Neural cell (in vitro differentiated cells): Measurements from ENCODE around the gene RBMS3. TPM values are rescaled to one million over a fixed set of nuclear protein-coding genes. Genes with fewer than 3 reads are reported as not detected.

Source experiments
- H2AFZ ChIP-seq: fragments of 200-600, 300-800 bp; sonication (generic), shearing (Covaris generic); 2 replicates; pipeline ENCODE4 v1.6.0; 2014; ENCODE audit warnings: low read depth, mild to moderate bottlenecking, antibody characterized with exemption, low read length, moderate library complexity
- H3F3A ChIP-seq: fragments of 200-600 bp; shearing (Covaris generic); 2 replicates; pipeline ENCODE4 v1.6.1; 2016; ENCODE audit warnings: mild to moderate bottlenecking, moderate library complexity, mixed read lengths, antibody characterized with exemption, low read length; ENCODE audit not compliant: insufficient read depth, poor library complexity, severe bottlenecking
- H3K27ac ChIP-seq: fragments of 200-600, 300-800 bp; sonication (generic), shearing (Covaris generic); 2 replicates; pipeline ENCODE4 v1.5.1; 2014; ENCODE audit warnings: mild to moderate bottlenecking, low read length, moderate library complexity
- H3K27me3 ChIP-seq: fragments of 300-800, 200-600 bp; sonication (generic), shearing (Covaris generic); 2 replicates; pipeline ENCODE4 v1.6.0; 2014; ENCODE audit warnings: mild to moderate bottlenecking, low read depth, low read length, moderate library complexity; ENCODE audit not compliant: insufficient read depth
- H3K36me3 ChIP-seq: fragments of 300-800, 200-600 bp; sonication (generic), shearing (Covaris generic); 2 replicates; pipeline ENCODE4 v1.5.1; 2014; ENCODE audit warnings: mild to moderate bottlenecking, antibody characterized with exemption, low read length, moderate library complexity; ENCODE audit not compliant: insufficient read depth
- H3K4me2 ChIP-seq: fragments of 300-800, 200-600 bp; sonication (generic), shearing (Covaris generic); 2 replicates; pipeline ENCODE4 v1.6.0; 2014; ENCODE audit warnings: mild to moderate bottlenecking, low read length
- H3K4me3 ChIP-seq: fragments of 300-800, 200-600 bp; sonication (generic), shearing (Covaris generic); 2 replicates; pipeline ENCODE4 v1.5.1; 2014; ENCODE audit warnings: mild to moderate bottlenecking, low read length, moderate library complexity
- H3K79me2 ChIP-seq: fragments of 200-600 bp; shearing (Covaris generic); replicated peaks from 2 replicates; pipeline ENCODE4 v1.6.0; 2014; ENCODE audit warnings: mild to moderate bottlenecking, low read length, moderate library complexity; ENCODE audit not compliant: insufficient read depth
- H3K9ac ChIP-seq: fragments of 300-800, 200-600 bp; sonication (generic), shearing (Covaris generic); 2 replicates; pipeline ENCODE4 v1.6.1; 2016; ENCODE audit warnings: mild to moderate bottlenecking, low read length, mixed read lengths
- H3K9me2 ChIP-seq: fragments of 200-600 bp; shearing (Covaris generic); 2 replicates; pipeline ENCODE4 v1.6.1; 2016; ENCODE audit warnings: mild to moderate bottlenecking, low read length, mixed read lengths; ENCODE audit not compliant: insufficient read depth
- H3K9me3 ChIP-seq: fragments of 200-600, 300-800 bp; sonication (generic), shearing (Covaris generic); 2 replicates; pipeline ENCODE4 v1.6.1; 2016; ENCODE audit warnings: mild to moderate bottlenecking, mixed run types, low read length, moderate library complexity, mixed read lengths
- H4K20me1 ChIP-seq: fragments of 200-600 bp; shearing (Covaris generic); 2 replicates; pipeline ENCODE4 v1.6.1; 2016; ENCODE audit warnings: mild to moderate bottlenecking, mixed run types; ENCODE audit not compliant: insufficient read depth
- EP300 ChIP-seq: fragments of 450-650 bp; conservative IDR thresholded peaks from 2 replicates; pipeline ENCODE4 v1.6.1; 2014; ENCODE audit warnings: antibody characterized with exemption, mild to moderate bottlenecking, moderate library complexity; ENCODE audit not compliant: poor library complexity, severe bottlenecking
- EZH2 ChIP-seq: fragments of 200-600, 300-800 bp; shearing (Covaris generic), sonication (generic); IDR thresholded peaks from 2 replicates; pipeline ENCODE4 v1.6.1; 2014; ENCODE audit warnings: antibody characterized with exemption, low read length, borderline replicate concordance, mild to moderate bottlenecking; ENCODE audit not compliant: insufficient read depth, poor library complexity, severe bottlenecking
- MXI1 ChIP-seq: fragments of 450-650 bp; conservative IDR thresholded peaks from 2 replicates; pipeline ENCODE4 v1.6.1; 2014; ENCODE audit warnings: antibody characterized with exemption, mild to moderate bottlenecking; ENCODE audit not compliant: poor library complexity, severe bottlenecking
- POLR2AphosphoS5 ChIP-seq: IDR thresholded peaks from 2 replicates; pipeline ENCODE4 v1.6.1; 2012
- RAD21 ChIP-seq: fragments of 450-650 bp; conservative IDR thresholded peaks from 2 replicates; pipeline ENCODE4 v1.6.1; 2014; ENCODE audit warnings: antibody characterized with exemption, mild to moderate bottlenecking, moderate library complexity
- SMC3 ChIP-seq: fragments of 450-650 bp; conservative IDR thresholded peaks from 2 replicates; pipeline ENCODE4 v1.6.1; 2014; ENCODE audit warnings: antibody characterized with exemption, mild to moderate bottlenecking, moderate library complexity; ENCODE audit not compliant: poor library complexity
- TAF1 ChIP-seq: IDR thresholded peaks from 2 replicates; pipeline ENCODE4 v1.6.1; 2012; ENCODE audit warnings: low read depth
- polyA plus RNA-seq: library from polyadenylated mRNA; depleted of rRNA; stranded (reverse); fragments of >200 nt; gene quantifications from 2 replicates; pipeline ENCODE4 v1.2.3, GENCODE V29; 2014
- TF ChIP-seq, protein P1 (sequence below): IDR thresholded peaks from 2 replicates; pipeline ENCODE4 v1.6.1; 2012; ENCODE audit warnings: borderline replicate concordance
- TF ChIP-seq, protein P2 (sequence below): fragments of 450-650 bp; IDR thresholded peaks from 2 replicates; pipeline ENCODE4 v1.5.1; 2014; ENCODE audit warnings: antibody characterized with exemption, mild to moderate bottlenecking, moderate library complexity; ENCODE audit not compliant: poor library complexity, severe bottlenecking

The RBMS3 gene
- polyA plus RNA-seq, 1 donor from 2014 or later: 0.53 TPM

DNA sequence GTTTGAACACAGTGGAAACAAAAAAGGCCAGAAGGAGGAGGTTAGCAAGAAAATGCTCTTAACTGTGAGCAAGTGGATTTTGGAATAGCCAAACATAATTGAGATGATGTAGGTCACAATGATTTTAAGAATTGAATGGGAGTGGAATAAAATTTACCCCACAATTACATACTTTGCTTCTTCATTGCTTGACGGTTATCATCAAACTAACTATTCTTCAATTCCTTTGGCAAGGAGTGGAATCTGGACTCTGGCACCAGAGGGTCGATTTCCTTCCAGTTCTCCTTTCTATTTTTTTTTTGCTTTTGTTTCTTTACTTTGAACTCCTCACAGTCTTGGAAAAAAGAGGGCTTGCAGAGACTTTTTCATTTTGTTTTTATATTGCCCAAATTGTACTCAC lies 691.0 kb downstream of the RBMS3 start:
- Histone ChIP-seq H4K20me1 (no peaks in the 10 kb centered on the region), H3K9me3 (no peaks in the 10 kb centered on the region), H3F3A (no peaks in the 10 kb centered on the region), H3K27ac (no peak overlapping the region), H3K27me3 (no peaks in the 10 kb centered on the region), H3K36me3 (no peaks in the 10 kb centered on the region), H2AFZ (no peak overlapping the region), H3K4me2 (no peak overlapping the region), H3K9ac (no peak overlapping the region), H3K79me2 (no peaks in the 10 kb centered on the region), H3K4me3 (no peak overlapping the region), H3K9me2 (no peaks in the 10 kb centered on the region)
- TF ChIP-seq MXI1 (no peak), RAD21 (no peak), TAF1 (no peak), EZH2 (no peak), POLR2AphosphoS5 (no peak), EP300 (no peak), SMC3 (no peak)
- TF ChIP-seq, protein P1, sequence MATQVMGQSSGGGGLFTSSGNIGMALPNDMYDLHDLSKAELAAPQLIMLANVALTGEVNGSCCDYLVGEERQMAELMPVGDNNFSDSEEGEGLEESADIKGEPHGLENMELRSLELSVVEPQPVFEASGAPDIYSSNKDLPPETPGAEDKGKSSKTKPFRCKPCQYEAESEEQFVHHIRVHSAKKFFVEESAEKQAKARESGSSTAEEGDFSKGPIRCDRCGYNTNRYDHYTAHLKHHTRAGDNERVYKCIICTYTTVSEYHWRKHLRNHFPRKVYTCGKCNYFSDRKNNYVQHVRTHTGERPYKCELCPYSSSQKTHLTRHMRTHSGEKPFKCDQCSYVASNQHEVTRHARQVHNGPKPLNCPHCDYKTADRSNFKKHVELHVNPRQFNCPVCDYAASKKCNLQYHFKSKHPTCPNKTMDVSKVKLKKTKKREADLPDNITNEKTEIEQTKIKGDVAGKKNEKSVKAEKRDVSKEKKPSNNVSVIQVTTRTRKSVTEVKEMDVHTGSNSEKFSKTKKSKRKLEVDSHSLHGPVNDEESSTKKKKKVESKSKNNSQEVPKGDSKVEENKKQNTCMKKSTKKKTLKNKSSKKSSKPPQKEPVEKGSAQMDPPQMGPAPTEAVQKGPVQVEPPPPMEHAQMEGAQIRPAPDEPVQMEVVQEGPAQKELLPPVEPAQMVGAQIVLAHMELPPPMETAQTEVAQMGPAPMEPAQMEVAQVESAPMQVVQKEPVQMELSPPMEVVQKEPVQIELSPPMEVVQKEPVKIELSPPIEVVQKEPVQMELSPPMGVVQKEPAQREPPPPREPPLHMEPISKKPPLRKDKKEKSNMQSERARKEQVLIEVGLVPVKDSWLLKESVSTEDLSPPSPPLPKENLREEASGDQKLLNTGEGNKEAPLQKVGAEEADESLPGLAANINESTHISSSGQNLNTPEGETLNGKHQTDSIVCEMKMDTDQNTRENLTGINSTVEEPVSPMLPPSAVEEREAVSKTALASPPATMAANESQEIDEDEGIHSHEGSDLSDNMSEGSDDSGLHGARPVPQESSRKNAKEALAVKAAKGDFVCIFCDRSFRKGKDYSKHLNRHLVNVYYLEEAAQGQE: no peak
- TF ChIP-seq, protein P2, sequence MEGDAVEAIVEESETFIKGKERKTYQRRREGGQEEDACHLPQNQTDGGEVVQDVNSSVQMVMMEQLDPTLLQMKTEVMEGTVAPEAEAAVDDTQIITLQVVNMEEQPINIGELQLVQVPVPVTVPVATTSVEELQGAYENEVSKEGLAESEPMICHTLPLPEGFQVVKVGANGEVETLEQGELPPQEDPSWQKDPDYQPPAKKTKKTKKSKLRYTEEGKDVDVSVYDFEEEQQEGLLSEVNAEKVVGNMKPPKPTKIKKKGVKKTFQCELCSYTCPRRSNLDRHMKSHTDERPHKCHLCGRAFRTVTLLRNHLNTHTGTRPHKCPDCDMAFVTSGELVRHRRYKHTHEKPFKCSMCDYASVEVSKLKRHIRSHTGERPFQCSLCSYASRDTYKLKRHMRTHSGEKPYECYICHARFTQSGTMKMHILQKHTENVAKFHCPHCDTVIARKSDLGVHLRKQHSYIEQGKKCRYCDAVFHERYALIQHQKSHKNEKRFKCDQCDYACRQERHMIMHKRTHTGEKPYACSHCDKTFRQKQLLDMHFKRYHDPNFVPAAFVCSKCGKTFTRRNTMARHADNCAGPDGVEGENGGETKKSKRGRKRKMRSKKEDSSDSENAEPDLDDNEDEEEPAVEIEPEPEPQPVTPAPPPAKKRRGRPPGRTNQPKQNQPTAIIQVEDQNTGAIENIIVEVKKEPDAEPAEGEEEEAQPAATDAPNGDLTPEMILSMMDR: no peak

DNA sequence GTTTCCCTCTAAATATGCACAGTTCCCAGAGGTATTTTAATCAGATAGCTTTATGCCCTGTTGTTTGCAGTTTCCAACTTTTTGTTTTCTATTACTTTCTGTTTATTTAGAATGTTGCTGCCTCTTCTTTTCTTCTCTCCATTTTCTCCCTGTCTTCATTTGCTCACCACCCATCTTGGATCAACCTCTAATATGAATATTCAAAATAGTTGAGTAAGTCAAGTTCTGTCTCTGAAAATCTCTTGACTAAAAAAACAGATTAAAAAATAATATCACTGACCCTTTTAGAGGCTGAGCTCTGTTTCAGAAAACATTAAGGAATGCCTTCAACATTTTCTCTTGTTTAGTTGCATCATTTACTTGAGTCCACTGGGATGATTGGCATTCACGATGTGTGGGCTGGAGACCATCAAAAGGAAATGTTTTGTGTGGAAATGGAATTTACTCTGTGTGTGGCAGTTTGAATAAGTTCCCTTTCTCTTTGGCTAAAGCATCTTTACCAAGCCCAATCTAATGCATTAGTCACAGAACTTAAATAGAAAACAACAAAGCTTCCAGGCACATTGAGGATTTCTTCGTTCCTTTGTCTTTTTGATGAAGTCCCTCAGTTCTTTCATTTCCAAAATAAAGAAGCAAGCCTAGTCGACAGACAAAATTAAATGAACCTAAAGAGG lies 691.6 kb downstream of the RBMS3 start:
- Histone ChIP-seq H3K9me2 (no peaks in the 10 kb centered on the region), H3K36me3 (no peaks in the 10 kb centered on the region), H3K4me3 (no peak overlapping the region), H3K27me3 (no peaks in the 10 kb centered on the region), H3K79me2 (no peaks in the 10 kb centered on the region), H4K20me1 (no peaks in the 10 kb centered on the region), H3K9me3 (no peaks in the 10 kb centered on the region), H2AFZ (no peak overlapping the region), H3K27ac (no peak overlapping the region), H3F3A (no peaks in the 10 kb centered on the region), H3K4me2 (no peak overlapping the region), H3K9ac (no peak overlapping the region)
- TF ChIP-seq EP300: no peak
- TF ChIP-seq MXI1: no peak
- TF ChIP-seq EZH2: no peak
- TF ChIP-seq, protein P2: no peak
- no peak for TF ChIP-seq TAF1
- no peak for TF ChIP-seq RAD21
- TF ChIP-seq, protein P1: no peak
- TF ChIP-seq POLR2AphosphoS5: no peak
- TF ChIP-seq SMC3: no peak
